Fibroblast of lung (primary cell): ENCODE measurements around the gene PPP2R5C. TPM values are rescaled to one million over a fixed set of nuclear protein-coding genes. Genes with fewer than 3 reads are reported as not detected.
A peak's percentile ranks its signal among the peaks of the same experiment; 100 is the strongest.

ENCODE experiments used
- DNase-seq, 2 donors: peaks; one replicate each; pipeline versions ENCODE4 v3.0.0 to v3.0.0-alpha.2; 2010; ENCODE audit warnings: low read depth in 2 of 2
- H2AFZ ChIP-seq: 2 replicates; pipeline ENCODE4 v1.5.1; 2012; ENCODE audit warnings: low read length, control low read depth, inconsistent platforms
- H3K27ac ChIP-seq: 2 replicates; pipeline ENCODE4 v1.5.1; 2011; ENCODE audit warnings: low read length, control low read depth; ENCODE audit not compliant: insufficient read depth
- H3K27me3 ChIP-seq: 2 replicates; pipeline ENCODE4 v1.5.1; 2011; ENCODE audit warnings: mild to moderate bottlenecking, low read length; ENCODE audit not compliant: control insufficient read depth, insufficient read depth
- H3K36me3 ChIP-seq: 2 replicates; pipeline ENCODE4 v1.5.1; 2011; ENCODE audit warnings: low read length; ENCODE audit not compliant: control insufficient read depth, insufficient read depth
- H3K4me1 ChIP-seq: 2 replicates; pipeline ENCODE4 v1.5.1; 2011; ENCODE audit warnings: low read length; ENCODE audit not compliant: control insufficient read depth, insufficient read depth; ENCODE audit errors: extremely low read depth
- H3K4me2 ChIP-seq: 2 replicates; pipeline ENCODE4 v1.5.1; 2011; ENCODE audit warnings: low read length, control low read depth; ENCODE audit not compliant: insufficient read depth; ENCODE audit errors: extremely low read depth
- H3K4me3 ChIP-seq, 4 experiments: fragments of 200-600 bp in 1 of 4; sonication (generic) in 1 of 4; replicated peaks in 1 of 4; 2 replicates each; pipeline ENCODE4 v1.5.1; 2011 to 2016; ENCODE audit warnings: low read length in 4 of 4, low read depth in 3 of 4, mild to moderate bottlenecking in 3 of 4, control low read depth in 2 of 4, inconsistent platforms in 1 of 4, mixed read lengths in 1 of 4; ENCODE audit not compliant: insufficient read depth in 1 of 4; ENCODE audit errors: control extremely low read depth in 1 of 4
- H3K79me2 ChIP-seq: 2 replicates; pipeline ENCODE4 v1.5.1; 2012; ENCODE audit warnings: mild to moderate bottlenecking, low read length, inconsistent platforms; ENCODE audit not compliant: control insufficient read depth, insufficient read depth
- H3K9ac ChIP-seq: 2 replicates; pipeline ENCODE4 v1.5.1; 2011; ENCODE audit warnings: mild to moderate bottlenecking, low read length, control low read depth; ENCODE audit not compliant: insufficient read depth
- H3K9me3 ChIP-seq: 2 replicates; pipeline ENCODE4 v1.5.1; 2012; ENCODE audit warnings: low read depth, low read length; ENCODE audit not compliant: control insufficient read depth, insufficient read depth
- H4K20me1 ChIP-seq: 2 replicates; pipeline ENCODE4 v1.5.1; 2011; ENCODE audit warnings: low read length; ENCODE audit not compliant: control insufficient read depth, insufficient read depth; ENCODE audit errors: extremely low read depth
- CTCF ChIP-seq, 2 donors: IDR thresholded peaks in 1 of 2; conservative IDR thresholded peaks in 1 of 2; 1 replicate in 1 of 2; 2 replicates in 1 of 2; pipeline ENCODE4 v1.5.1; 2011 to 2012; ENCODE audit warnings: low read length in 2 of 2, control low read depth in 1 of 2, inconsistent platforms in 1 of 2, low read depth in 1 of 2, mild to moderate bottlenecking in 1 of 2
- EZH2 ChIP-seq: IDR thresholded peaks from 2 replicates; pipeline ENCODE4 v1.5.1; 2012; ENCODE audit warnings: low read length, control low read depth, mild to moderate bottlenecking; ENCODE audit errors: missing control alignments
- polyA plus RNA-seq, 2 donors: library from polyadenylated mRNA; depleted of rRNA in 1 of 2; stranded (reverse) in 1 of 2; unstranded in 1 of 2; fragments of >200 nt; gene quantifications; 2 replicates each; pipeline ENCODE4 v1.2.1, GENCODE V29; 2011 to 2012; ENCODE audit warnings: missing spikeins in 1 of 2
- total RNA-seq: library from RNA; depleted of rRNA; stranded (reverse); fragments of >200 nt; gene quantifications from 2 replicates; pipeline ENCODE4 v1.2.1, GENCODE V29; 2014

Gene PPP2R5C
- total and polyA plus RNA-seq, 2 donors (not counting 1 experiment from before 2014, with no cell fraction given), result 86.0 to 116 TPM

- no peaks in the 10 kb centered on the region for H3K36me3 ChIP-seq
- no peaks in the 10 kb centered on the region for H3K27me3 ChIP-seq
- H2AFZ ChIP-seq, result no peak overlapping the region
- peaks cover 1% of the 10 kb centered on the region for H4K20me1 ChIP-seq
- peaks cover 78% of the 10 kb centered on the region for H3K79me2 ChIP-seq
- H3K4me2 ChIP-seq, result peak overlapping the region; percentile 78
- no peak for DNase-seq
- peak overlapping the region; percentile 93 for H3K27ac ChIP-seq
- H3K4me3 ChIP-seq, result peak overlapping the region in 1 of 4 experiments; percentile 14
- H3K9ac ChIP-seq, result peak overlapping the region; percentile 60
- peaks cover 12% of the 10 kb centered on the region for H3K4me1 ChIP-seq
- TF ChIP-seq CTCF (conservative IDR thresholded peaks at IDR 0.05 in 1 of 2, IDR thresholded peaks at IDR 0.05 in 1 of 2; ENCODE audit: low read depth in 1 of 2, low read length in 2 of 2), result no peak
- TF ChIP-seq EZH2, result no peak
- no peaks in the 10 kb centered on the region for H3K9me3 ChIP-seq
Observed at GRCh38 chr14:101824339-101824727, 62.8 kb downstream of the PPP2R5C start.

GRCh38 chr14:101825797-101826196, 64.3 kb downstream of the PPP2R5C start:
- Histone ChIP-seq H3K9ac (no peak overlapping the region), H3K79me2 (peaks cover 77% of the 10 kb centered on the region), H3K27me3 (no peaks in the 10 kb centered on the region), H3K4me3 (no peak overlapping the region), H2AFZ (no peak overlapping the region), H3K36me3 (no peaks in the 10 kb centered on the region), H3K4me2 (no peak overlapping the region), H3K4me1 (peaks cover 12% of the 10 kb centered on the region), H3K9me3 (no peaks in the 10 kb centered on the region), H4K20me1 (peaks cover 1% of the 10 kb centered on the region), H3K27ac (peak overlapping the region; percentile 93)
- no peak for TF ChIP-seq CTCF (conservative IDR thresholded peaks at IDR 0.05 in 1 of 2, IDR thresholded peaks at IDR 0.05 in 1 of 2; ENCODE audit: low read depth in 1 of 2, low read length in 2 of 2)
- no peak for DNase-seq

- TF ChIP-seq EZH2 (no peak), CTCF (conservative IDR thresholded peaks at IDR 0.05 in 1 of 2, IDR thresholded peaks at IDR 0.05 in 1 of 2; ENCODE audit: low read depth in 1 of 2, low read length in 2 of 2) (no peak)
- H4K20me1 ChIP-seq, result peaks cover 5% of the 10 kb centered on the region
Observed at GRCh38 chr14:101826351-101826750, 64.8 kb downstream of the PPP2R5C start.

More at GRCh38 chr14:101826351-101826750, 64.8 kb downstream of the PPP2R5C start:
- no peak overlapping the region for H2AFZ ChIP-seq
- no peak overlapping the region for H3K4me2 ChIP-seq
- no peaks in the 10 kb centered on the region for H3K9me3 ChIP-seq
- peaks cover under 1% of the 10 kb centered on the region for H3K36me3 ChIP-seq
- H3K79me2 ChIP-seq, result peaks cover 79% of the 10 kb centered on the region
- H3K9ac ChIP-seq, result no peak overlapping the region
- peaks cover 12% of the 10 kb centered on the region for H3K4me1 ChIP-seq
- no peak for DNase-seq
- no peak overlapping the region for H3K27ac ChIP-seq
- no peak overlapping the region for H3K4me3 ChIP-seq
- no peaks in the 10 kb centered on the region for H3K27me3 ChIP-seq
